HG03060 (cell line): ENCODE measurements around the gene DENND1C.
"Not testable (repeated sequence)": the region's sequence is repeated elsewhere in the genome, so short reads cannot be mapped to it uniquely, and the experiment has no call there.

Source experiments
- ATAC-seq: cut with Tn5 transposase; IDR thresholded peaks from one replicate; pipeline ENCODE4 v1.9.1; 2021; ENCODE audit warnings: low read depth, moderate number of reproducible peaks; ENCODE audit not compliant: unreplicated experiment

DENND1C gene

DNA sequence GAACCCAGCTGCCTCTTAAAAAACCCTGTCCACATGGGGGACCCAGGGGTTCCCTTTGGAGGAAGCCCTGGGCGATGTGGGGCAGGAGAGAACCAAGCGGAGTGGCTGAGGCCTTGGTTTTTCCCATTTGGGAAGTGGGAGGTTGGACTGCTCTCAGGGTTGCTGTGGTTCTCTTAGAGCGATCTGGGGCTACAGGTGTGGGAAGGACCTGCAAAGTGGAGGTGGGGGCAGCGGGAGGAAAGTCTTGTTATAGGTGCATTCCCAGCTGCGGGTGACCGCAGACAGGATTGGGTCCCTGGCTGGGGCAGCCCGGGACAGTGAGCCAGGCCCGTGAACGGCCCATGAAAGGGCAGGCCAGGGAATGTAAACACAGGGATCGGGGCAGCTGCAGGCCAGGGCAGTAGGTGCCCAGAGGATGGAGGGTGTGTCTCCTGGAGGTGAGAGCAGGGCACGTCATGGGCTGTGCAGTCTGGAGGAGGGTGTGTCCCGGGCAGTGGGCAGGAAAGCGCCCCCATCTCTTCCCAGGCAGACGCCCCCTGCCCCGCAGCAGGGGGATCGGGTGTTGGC is 22.8 kb downstream of the DENND1C start:
- no peak for ATAC-seq

DNA sequence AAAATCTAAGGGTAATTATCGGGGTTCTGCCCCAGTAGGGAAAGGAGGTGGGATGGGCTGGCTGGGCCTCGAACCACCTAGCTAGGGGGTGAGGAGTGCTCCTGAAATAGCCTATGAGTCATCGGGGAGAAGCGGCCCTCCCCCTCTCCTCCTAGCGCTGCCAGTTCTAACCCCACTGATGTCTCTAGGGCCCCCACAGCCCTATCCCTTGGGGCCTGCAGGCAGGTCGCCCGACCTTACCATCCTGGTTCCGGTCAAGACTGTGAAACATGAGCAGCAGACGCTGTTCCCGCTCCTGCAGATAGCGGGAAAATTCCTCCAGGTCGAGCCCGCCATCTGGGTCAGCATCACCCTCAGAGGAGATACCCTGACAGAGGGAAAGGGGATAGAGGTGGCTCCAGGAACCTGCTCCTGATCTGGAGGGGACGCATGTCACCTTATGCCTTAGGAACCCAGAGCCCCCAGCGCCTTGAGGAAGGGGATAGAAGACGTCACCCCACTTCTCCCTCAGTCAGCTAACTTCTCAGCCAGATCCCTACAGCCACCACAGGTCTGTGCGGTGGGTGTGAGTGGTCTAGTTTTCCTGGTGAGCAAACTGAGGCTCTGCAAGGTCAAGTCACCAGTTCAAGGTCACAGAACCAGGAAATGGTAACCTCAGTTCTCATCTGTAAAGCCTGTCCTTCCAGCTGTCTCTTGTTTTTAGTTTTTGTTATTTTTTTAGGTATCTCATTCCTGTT is 23.5 kb downstream of the DENND1C start:
- ATAC-seq = no peak

DNA sequence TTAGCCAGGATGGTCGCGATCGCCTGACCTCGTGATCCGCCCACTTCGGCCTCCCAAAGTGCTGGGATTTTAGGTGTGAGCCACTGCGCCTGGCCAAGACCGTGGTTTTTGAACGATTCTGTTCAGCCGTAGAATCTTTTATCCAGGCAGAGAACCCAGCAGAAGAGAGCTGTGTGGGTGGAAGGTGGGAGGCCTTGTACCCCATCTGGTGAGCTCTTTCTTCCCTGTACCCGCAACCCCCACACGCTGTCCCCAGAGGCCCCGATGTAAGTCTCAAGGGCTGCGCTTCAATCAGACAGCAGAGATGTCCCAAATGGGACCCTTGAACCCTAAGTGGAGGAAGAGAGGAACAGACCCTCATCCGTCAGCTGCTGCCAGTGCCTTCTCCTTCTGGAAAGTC is 25.7 kb downstream of the DENND1C start:
- ATAC-seq = no peak

- ATAC-seq = no peak
Observed at GRCh38 chr19:6453951-6454565, 27.5 kb downstream of the DENND1C start.

GRCh38 chr19:6452899-6453298 is 28.7 kb downstream of the DENND1C start:
- no peak for ATAC-seq

GRCh38 chr19:6452223-6452614 is 29.4 kb downstream of the DENND1C start:
- ATAC-seq = no peak

GRCh38 chr19:6451583-6452222 is 29.9 kb downstream of the DENND1C start:
- ATAC-seq = no peak

DNA sequence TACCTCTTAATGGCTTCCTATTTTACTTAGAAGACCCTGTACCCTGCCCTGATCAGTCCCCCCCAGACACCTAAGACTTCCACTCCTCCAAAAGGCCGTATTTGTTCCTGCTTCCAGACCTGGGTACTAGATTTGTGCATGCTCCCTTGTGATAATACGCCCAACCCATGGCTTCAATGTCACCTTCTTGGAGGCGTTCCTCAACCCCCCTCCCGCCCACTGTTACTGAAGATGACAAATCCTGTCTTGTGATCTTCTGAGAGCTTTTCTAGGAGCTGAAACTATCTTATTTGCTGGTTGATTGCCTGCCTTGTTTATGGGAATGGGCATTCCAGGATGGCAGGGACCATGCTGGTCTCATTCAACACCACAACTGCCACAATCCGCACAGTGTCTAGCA is 31.4 kb downstream of the DENND1C start:
- ATAC-seq = no peak

DNA sequence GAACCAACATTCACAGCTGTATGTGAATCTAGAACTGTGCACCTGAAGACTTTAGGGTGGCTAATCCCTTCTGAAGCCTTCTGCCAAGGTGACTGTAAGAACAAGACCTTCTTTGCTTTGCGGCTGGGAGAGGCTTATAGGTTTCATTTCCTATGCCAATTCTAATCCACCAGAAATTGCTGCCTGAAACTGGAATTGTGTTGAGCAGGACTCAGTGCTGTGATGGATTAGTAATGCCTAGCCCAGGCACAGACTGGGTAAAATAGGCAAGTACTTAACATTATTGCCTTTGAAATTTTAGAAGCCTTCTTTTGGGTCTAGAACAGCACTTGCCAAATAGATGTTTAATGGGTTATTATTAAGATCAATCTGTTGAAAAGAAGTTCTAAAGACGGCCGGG is 33.5 kb downstream of the DENND1C start:
- no peak for ATAC-seq

DNA sequence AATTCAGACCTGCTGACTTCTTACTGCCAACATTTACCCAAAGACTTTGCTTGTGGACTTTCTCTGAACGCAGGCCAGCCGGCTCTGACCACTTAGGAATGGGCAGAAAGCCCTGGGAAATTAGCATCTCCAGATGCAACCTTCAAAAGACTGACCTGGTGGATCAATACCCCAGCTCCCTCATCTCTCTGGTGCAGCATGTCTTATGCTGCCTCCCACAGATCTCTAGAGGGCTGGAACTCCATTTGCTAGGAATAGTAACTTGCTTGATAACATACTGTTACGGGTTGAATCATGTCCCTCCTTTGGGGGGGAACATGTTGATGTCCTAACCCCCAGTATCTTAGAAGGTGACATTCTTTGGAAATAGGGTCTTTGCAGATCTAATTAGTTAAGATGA is 35.1 kb downstream of the DENND1C start:
- ATAC-seq = no peak

DNA sequence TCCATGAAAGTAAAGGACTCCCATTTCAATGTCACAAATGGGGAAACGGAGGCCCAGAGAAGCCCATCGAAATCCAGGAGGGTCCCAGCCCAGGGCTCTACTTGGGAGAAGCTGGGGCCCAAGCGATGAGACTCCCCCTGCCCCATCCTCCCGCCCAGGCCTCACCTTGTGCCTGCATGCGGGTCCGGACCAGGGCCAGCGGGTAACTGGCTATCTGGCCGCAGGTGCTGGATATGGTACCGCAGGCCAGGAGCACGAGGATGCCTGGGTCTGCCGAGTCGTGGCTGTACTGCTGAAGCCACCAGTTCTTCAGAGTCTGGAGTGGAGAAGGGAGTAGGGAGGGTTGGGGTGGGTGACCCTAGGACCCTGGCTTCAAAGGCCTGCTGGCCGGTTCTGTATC is 37.6 kb downstream of the DENND1C start:
- ATAC-seq = no peak

DNA sequence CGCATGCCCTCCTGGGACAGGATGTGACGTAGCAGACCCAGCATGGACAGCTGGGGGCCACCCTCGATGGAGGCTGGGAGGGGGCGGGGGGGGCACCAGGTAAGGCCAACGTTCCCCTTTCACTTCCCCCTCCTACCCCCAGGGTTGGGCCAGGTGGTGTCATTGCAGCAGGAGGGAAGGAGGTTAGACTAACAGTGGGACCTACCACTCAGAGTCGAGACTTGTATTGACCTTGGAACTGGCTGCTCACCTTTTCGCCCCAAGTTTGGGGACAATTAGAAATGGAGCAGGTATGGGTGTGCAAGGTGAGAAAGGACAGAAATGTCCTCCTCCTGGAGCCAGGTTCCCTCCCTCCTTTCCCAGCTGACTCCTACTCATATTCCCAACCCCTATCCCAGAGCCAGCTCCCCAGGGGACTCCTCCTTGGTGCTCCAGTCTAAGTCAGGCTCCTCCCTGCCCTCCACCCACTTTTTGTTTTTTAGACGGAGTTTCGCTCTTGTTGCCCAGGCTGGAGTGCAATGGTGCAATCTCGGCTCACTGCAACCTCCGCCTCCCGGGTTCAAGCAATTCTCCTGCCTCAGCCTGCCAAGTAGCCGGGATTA is 39.4 kb downstream of the DENND1C start:
- ATAC-seq = no peak

DNA sequence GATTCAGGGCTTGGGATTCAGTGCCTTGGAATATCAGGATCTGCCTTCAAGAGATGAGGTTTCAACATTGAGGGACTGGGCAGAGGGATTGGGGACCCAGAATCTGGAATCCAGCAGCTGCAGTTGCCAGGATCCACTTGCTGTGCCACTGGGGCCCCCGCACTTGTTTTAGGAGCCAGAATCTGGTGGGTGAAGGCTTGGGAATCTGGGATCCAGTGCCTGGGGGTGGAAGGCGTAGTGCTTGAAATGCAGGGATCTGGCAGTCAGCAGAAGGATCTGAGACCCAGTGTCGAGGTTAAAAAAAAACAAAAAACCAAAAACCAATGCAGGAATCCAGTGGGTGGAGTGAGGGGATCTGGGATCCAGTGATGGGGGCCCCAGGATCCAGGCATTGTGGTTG is 40.7 kb downstream of the DENND1C start:
- no peak for ATAC-seq

DNA sequence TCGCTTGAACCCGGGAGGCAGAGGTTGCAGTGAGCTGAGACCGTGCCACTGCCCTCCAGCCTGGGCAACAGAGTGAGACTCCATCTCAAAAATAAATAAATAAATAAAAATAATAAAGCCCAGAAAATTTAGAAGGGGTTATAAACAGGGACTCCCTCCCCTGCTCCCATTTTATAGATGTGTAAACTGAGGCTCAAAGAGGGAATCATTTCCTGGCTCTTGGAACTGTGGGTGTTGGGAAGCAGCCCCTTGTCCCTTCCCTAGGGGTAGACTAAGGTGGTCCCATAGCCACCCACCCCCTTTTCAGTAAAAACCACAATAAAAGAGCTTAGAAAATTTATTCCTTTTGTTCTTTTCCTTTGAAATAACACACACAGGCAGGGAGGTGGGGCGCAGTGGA is 41.8 kb downstream of the DENND1C start:
- ATAC-seq = no peak

DNA sequence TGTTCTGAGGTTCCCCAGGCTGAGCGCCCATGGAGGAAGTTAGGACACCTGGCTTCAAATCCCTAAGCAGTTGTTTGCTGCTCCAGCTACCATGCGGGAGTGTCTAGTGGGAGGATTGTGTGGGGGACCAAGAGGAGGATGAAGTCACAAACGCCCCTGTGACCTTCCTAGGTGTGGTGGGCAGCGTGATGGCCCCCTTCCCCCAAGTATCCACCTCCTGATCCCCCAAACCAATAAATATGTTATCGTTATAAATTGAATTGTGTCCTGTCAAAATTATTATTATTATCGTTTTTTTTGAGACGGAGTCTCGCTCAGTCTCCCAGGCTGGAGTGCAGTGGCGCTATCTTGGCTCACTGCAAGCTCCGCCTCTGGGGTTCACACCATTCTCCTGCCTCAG is 47.9 kb downstream of the DENND1C start, which contains the start of gene SLC25A41:
SLC25A41 (minus strand) TSS at position 101 of the 400 bp plus-strand sequence; CDS start at position 31, 70 bp downstream.
- ATAC-seq = no peak

- no peak for ATAC-seq
Observed at GRCh38 chr19:6433165-6433564, 48.4 kb downstream of the DENND1C start.

DNA sequence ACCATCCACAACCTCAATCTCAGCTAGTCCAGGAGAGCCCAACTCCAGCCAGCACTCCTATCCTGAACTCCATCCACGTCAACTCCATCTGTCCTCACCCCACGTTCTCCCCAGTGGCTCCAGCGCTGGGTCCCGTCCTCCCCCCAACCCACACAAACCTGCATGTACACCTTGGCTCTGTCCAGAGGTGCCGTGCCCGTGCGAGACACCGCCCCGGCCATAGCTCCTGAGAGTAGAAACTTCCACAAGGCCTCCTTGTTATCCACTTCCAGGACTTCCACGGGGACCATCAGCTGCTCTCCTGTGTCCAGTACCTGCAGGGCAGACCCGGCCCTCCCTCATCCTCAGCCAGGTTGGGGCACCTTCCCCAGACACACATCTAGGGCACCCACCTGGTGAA is 49.7 kb downstream of the DENND1C start:
- no peak for ATAC-seq

DNA sequence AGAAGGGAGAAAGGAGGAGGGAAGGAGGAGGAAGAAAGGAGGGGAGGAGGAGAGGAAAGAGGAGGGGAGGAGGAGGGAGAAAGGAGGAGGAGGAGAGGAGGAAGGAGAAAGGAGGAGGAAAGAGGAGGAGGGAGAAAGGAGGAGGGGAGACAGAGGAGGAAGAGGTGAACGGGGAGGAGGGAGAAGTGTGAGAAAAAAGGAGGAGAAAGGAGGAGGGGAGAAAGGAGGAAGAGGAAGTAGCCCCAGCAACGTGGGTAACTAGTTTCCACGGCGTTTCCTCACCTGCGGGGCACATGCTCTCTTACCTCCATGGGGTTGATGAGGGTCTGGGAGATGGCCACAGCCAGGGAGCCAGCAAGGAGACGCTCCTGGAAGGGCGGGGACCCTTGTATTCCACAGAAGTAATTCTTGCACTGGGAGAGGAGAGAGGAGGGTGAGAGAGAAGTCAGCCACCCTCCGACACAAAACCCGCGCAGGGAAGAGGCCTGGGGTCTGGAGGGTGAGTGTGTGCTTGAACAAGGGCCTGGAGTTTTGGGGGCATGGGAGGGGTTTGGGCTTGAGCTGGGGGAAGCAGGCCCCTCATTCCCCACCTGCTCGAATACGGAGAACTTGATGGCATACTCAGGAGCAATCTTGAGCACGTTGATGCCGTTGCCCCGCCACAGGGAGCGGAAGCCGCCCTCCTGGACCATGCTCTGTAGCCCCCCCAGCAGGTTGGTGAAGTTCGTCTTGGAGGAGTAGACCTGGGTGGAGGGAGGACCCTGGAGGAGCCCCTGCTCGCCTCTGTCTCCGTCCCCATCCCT is 52.0 kb downstream of the DENND1C start:
- no peak for ATAC-seq

GRCh38 chr19:6428692-6429418 is 52.7 kb downstream of the DENND1C start:
- ATAC-seq = not testable (repeated sequence)

- ATAC-seq = no peak
Observed at GRCh38 chr19:6427131-6427530, 54.5 kb downstream of the DENND1C start.
